Measurements from ENCODE around the gene LMF2.

LMF2 gene

GRCh38 chr22:50502628-50503474 is 4.7 kb downstream of the LMF2 start:
- no peak for DNase-seq (ENCODE audit: low spot score)

GRCh38 chr22:50502096-50502495 is 5.4 kb downstream of the LMF2 start:
- DNase-seq (ENCODE audit: low spot score): no peak

DNA sequence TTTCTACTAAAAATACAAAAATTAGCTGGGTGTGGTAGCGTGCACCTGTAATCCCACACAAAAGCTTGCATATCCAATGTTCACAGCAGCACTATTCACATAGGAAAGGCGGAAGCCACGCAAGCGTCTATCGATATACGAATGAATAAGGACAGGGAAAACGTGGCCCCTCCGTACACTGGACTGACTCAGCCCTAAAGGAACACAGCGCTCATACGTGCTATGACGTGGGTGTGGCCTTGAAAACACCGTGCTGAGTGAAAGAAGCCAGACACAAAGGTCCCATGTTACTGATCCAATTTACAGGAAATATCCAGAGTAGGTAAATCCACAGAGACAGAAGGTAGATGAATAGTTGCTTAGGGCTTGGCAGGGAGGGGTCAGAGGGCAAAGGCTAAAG is 7.0 kb downstream of the LMF2 start:
- DNase-seq (ENCODE audit: low spot score): no peak

- DNase-seq (ENCODE audit: low spot score): no peak
Measured at GRCh38 chr22:50498322-50498890, 9.1 kb downstream of the LMF2 start.

- DNase-seq (ENCODE audit: low spot score): no peak
Measured at GRCh38 chr22:50497093-50497492, 10.4 kb downstream of the LMF2 start.

DNA sequence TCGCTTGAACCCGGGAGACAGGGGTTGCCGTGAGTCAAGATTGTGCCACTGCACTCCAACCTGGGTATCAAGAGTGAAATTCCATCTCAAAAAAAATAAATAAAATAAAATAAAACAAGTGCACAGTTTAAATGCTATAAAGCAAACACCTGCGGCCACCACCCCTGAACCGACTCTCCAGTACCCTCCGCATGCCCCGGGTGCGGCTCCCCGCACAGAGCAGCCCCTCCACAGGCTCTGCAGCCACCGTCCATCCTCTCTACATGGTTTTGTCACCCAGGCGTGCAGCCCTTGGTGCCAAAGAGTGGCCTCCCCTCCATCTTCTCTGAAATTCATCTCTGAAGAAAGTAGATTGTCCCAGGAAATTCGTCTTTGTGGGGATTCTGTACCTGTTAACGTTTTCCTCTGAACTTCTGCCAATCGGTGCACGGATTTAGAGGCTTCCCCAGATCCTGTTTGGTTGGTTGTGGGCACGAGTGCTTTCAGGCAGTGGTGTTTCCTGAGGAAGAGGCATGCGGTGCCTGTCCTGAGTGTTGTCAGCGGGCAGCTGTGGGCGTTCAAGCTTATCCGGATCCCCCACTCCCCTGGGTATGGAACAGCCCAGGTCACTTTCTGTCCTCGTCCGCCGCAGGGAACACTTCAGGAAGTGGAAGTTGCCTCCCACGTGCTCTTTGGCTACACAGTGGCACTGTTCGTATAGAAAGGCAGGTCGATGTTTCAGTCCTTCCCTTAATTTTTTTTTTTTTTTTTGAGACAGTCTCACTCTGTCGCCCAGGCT is 16.8 kb downstream of the LMF2 start:
- no peak for DNase-seq (ENCODE audit: low spot score)

DNA sequence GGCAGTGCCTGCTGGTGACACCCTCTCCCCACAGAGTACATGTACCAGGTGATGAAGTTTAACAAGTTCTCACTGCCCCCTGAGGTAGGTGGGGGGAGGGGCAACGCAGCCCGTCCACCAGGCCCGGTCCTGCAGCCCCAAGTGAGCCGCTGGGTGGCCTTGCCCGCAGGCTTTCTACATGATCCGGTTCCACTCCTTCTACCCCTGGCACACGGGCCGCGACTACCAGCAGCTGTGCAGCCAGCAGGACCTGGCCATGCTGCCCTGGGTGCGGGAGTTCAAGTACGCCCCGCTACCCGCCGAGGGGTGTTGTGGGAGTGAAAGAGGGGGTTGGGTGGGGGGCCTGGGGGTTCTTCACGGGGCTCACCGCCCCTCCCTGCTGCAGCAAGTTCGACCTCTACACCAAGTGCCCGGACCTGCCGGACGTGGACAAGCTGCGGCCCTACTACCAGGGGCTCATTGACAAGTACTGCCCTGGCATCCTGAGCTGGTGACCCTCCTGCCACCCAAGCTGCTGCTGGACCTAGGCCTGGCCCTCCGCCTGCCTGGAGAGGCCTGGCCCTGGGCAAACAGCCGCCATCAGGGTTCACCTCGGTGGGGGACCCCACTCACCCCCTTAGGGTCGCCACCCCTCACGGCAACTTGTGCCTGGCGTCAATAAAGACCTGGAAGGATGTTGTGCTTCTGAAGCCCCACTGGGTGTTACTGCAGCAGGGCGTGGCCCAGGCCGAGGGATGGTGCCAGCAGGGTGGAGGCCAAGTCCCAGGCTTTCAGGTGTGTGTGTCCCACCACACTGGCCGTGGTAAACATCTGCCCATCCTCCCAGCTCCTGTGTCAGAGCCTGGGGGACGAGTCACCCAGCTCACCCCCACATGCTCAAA is 17.9 kb downstream of the LMF2 start:
- DNase-seq (ENCODE audit: low spot score): no peak

GRCh38 chr22:50488886-50489285 is 18.6 kb downstream of the LMF2 start:
- DNase-seq (ENCODE audit: low spot score): no peak

DNA sequence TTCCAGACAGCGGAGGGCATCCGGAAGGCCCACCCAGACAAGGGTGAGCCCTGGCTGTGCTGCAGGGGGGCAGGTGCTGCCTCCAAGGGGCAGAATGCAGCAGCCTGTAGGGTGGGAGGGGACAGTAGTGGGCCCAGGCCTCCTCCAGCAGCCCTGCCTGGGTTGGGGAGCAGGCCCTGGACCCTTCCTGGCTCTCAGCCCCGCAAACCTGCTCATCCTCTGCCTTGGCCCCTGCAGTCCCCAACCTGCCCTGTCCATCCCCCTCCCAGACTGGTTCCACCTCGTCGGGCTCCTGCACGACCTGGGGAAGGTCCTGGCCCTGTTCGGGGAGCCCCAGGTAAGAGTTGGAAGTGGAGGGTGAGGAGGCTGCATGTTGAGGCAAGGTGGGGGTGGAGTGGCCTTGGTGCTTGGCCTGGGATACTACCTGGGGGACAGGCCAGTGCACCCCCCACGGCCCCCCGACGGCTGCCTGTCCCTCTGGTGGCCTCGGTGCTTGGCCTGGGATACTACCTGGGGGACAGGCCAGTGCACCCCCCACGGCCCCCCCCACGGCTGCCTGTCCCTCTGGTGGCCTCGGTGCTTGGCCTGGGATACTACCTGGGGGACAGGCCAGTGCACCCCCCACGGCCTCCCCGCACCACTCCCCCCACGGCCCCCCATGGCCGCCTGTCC is 19.4 kb downstream of the LMF2 start:
- no peak for DNase-seq (ENCODE audit: low spot score)

- no peak for DNase-seq (ENCODE audit: low spot score)
Measured at GRCh38 chr22:50487290-50488005, 20.1 kb downstream of the LMF2 start.

DNA sequence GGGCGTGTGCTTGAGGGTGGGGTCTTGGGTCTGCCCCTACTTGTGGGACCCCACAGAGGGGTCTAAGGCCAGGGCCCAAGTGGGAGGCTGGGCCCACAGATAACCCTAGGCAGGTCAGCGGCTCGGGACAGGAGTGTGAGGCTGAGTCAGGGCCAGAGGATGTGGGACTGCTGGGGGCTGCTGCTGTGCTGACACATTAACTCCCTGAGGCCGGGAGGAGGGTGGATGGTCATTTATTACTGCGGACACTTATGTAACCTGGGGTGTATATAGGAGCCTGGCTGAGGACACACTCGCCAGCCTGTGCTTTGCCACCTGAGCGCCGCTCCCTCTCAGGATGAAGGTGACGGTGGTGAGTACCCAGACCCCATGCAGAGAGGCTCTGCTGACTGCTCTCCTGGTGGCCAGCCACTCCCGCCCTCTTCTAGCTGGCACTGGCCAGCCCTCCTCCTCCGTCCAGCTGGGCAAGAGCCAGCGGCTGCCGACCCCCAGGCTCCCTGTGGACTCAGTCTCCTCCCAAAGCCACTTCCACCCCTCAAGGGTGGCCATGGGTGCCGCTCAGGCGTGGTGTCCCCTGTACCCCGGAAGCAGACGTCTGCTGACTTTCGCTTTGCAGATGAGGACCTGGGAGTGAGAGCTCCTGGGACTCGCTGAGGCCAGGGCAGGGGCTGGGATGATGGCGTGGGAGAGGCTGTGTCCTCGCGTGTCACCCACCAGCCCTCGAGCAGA is 20.8 kb downstream of the LMF2 start, which contains the start of gene MIOX:
Gene MIOX, plus strand, starts transcription at position 299 of the 729 bp plus-strand sequence. Its CDS starts 39 bp downstream, at position 338.
- no peak for DNase-seq (ENCODE audit: low spot score)

DNA sequence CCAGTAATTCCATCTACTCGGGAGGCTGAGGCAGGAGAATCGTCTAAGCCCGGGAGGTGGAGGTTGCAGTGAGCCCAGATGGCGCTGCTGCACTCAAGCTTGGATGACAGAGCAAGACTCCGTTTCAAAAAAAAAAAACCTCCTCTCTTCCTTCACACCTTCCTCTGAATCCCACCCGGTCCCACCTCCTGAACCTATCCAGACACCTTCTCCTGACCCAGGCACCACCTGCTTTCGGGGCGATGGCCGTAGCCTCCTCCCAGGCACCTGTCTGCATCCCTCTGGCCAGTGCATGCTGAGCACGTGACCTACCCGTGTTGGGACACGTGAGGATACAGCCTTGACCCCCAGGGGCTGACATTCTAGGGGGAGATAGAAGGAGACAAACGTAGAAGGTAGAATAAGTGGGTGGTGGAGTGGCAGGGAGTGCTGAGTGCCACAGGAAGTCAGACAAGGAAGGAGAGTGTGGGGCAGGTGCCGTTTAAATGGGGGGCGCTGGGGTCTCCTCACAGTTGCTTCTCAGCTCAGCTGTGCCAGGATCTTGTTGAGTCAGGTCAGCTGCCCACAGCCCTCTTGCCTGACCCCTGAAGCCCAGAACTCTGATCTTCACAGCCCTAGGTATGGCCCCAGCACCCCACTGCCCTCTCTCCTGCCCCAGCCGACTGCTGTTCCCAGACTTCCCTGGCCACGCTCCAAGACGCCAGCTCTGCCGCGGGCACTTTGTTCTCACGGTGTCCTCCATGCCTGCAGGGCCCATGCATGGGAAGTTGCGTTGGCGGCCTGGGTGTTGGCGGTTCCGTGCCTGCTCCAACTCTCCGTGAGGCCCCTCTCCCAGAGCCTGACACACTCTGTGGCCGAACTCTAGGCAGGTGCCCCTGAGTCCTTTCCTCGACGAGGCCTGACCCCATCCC is 22.0 kb downstream of the LMF2 start:
- no peak for DNase-seq (ENCODE audit: low spot score)

- DNase-seq (ENCODE audit: low spot score): no peak
Measured at GRCh38 chr22:50483977-50484853, 23.3 kb downstream of the LMF2 start.

DNA sequence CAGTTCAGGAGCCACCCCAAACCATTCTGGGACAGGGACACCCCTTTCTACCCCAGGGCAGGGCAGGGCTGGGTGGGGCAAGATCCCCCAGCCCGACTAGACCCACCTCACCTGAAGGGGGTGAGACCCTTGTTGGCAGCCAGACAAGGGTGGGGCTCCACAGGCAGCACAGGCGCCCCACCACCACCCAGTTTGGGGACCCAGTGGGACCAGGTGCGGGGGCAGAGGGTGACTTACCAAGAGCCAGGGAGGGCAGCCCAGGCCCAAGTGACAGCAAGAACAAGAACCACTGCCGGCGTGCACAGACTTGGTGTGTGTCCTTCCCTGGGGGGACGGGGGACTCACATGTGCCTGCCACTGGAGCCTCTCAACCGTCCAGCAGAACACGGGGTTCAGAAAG is 23.9 kb downstream of the LMF2 start:
- no peak for DNase-seq (ENCODE audit: low spot score)

- no peak for DNase-seq (ENCODE audit: low spot score)
Measured at GRCh38 chr22:50483106-50483505, 24.4 kb downstream of the LMF2 start.

- no peak for DNase-seq (ENCODE audit: low spot score)
Measured at GRCh38 chr22:50482107-50483074, 25.1 kb downstream of the LMF2 start.
